Measurements from ENCODE around the gene NXNL1. TPM values are rescaled to one million over a fixed set of nuclear protein-coding genes. Genes with fewer than 3 reads are reported as not detected.

The NXNL1 gene
- total RNA-seq, 1 experiment from 2014 or later = not detected

DNA sequence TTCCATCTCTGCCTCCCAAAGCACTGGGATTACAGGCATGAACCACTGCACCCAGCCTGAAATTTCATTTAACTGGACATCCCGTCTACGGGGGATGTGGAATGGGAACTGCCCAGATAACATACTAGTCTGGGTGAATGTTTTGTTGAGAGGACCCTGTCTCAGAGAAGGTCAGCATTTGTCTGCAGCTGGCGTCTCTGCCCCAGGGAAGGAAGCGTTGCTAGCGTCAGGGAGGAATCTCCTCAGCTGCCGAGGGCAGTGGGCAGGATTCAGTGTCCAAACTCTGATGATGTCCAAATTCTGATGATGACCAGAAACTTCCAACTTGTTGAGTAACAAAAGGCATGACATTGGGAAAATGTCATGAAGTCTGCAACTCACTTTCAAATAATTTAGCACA, 3.1 kb downstream of the NXNL1 start:
- no peaks in the 10 kb centered on the region for H3K9me3 ChIP-seq (ENCODE audit: control insufficient read depth, insufficient read depth, low read depth, low read length)
- in situ Hi-C loops (cut with HindIII; ENCODE audit: low pct_unique_long_range_greater_than_20kb, low sequenced_read_pairs) = no loop called here
- H3K4me3 ChIP-seq (ENCODE audit: low read depth in 2 of 2, low read length in 2 of 2) = no peak overlapping the region
- no peaks in the 10 kb centered on the region for H3K4me1 ChIP-seq (ENCODE audit: control insufficient read depth, insufficient read depth, low read length)
- no peaks in the 10 kb centered on the region for H3K27me3 ChIP-seq (ENCODE audit: control insufficient read depth, insufficient read depth, low read length)
- intact Hi-C loops (cut with micrococcal nuclease; ENCODE audit: unreplicated experiment) = no loop called here
- no TSS peak for BruUV-seq (replicated peaks)
- ATAC-seq (no peak), DNase-seq (ENCODE audit: low read depth, low spot score) (no peak)
- no peaks in the 10 kb centered on the region for H3K36me3 ChIP-seq (ENCODE audit: control insufficient read depth, insufficient read depth, low read length)
- ChIA-PET POLR2A (no interaction called here), CTCF (interaction anchor here (0.6 kb wide), 1 partner anchor 33 kb away, joined by 7 read pairs; no protein-coding TSS in a partner anchor)
- no peak overlapping the region for H3K27ac ChIP-seq (ENCODE audit: low read length)
- TF ChIP-seq SIN3A (IDR thresholded peaks at IDR 0.05; ENCODE audit: borderline replicate concordance, insufficient read depth, low read depth, low read length) (no peak), POLR2AphosphoS5 (IDR thresholded peaks at IDR 0.05; ENCODE audit: low read depth, low read length) (no peak), TCF7L2 (IDR thresholded peaks at IDR 0.05; ENCODE audit: low read depth, low read length) (no peak)
- TF ChIP-seq, protein P1, sequence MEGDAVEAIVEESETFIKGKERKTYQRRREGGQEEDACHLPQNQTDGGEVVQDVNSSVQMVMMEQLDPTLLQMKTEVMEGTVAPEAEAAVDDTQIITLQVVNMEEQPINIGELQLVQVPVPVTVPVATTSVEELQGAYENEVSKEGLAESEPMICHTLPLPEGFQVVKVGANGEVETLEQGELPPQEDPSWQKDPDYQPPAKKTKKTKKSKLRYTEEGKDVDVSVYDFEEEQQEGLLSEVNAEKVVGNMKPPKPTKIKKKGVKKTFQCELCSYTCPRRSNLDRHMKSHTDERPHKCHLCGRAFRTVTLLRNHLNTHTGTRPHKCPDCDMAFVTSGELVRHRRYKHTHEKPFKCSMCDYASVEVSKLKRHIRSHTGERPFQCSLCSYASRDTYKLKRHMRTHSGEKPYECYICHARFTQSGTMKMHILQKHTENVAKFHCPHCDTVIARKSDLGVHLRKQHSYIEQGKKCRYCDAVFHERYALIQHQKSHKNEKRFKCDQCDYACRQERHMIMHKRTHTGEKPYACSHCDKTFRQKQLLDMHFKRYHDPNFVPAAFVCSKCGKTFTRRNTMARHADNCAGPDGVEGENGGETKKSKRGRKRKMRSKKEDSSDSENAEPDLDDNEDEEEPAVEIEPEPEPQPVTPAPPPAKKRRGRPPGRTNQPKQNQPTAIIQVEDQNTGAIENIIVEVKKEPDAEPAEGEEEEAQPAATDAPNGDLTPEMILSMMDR (IDR thresholded peaks at IDR 0.05) = no peak
- TF ChIP-seq, protein P2, sequence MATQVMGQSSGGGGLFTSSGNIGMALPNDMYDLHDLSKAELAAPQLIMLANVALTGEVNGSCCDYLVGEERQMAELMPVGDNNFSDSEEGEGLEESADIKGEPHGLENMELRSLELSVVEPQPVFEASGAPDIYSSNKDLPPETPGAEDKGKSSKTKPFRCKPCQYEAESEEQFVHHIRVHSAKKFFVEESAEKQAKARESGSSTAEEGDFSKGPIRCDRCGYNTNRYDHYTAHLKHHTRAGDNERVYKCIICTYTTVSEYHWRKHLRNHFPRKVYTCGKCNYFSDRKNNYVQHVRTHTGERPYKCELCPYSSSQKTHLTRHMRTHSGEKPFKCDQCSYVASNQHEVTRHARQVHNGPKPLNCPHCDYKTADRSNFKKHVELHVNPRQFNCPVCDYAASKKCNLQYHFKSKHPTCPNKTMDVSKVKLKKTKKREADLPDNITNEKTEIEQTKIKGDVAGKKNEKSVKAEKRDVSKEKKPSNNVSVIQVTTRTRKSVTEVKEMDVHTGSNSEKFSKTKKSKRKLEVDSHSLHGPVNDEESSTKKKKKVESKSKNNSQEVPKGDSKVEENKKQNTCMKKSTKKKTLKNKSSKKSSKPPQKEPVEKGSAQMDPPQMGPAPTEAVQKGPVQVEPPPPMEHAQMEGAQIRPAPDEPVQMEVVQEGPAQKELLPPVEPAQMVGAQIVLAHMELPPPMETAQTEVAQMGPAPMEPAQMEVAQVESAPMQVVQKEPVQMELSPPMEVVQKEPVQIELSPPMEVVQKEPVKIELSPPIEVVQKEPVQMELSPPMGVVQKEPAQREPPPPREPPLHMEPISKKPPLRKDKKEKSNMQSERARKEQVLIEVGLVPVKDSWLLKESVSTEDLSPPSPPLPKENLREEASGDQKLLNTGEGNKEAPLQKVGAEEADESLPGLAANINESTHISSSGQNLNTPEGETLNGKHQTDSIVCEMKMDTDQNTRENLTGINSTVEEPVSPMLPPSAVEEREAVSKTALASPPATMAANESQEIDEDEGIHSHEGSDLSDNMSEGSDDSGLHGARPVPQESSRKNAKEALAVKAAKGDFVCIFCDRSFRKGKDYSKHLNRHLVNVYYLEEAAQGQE (IDR thresholded peaks at IDR 0.05; ENCODE audit: insufficient read depth in 1 of 2, low read depth in 2 of 2, low read length in 1 of 2) = no peak

DNA sequence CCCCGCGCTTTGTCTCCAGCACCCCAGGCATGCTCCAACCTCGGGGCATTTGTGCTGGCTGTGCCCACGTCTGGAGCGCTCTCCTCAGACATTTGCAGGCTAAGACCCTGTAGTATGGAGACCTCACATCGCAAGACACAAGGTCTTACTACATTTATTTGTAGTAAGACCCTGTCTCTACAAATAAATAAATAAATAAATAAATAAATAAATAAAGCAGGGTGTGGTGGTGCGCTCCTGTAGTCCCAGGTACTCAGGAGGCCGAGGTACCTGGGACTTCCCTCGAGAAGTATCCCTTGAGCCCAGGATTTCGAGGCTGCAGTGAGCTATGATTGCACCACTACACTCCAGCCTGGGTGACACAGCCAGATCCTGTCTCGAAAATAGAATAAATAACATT, 4.6 kb downstream of the NXNL1 start:
- Histone ChIP-seq H3K36me3 (ENCODE audit: control insufficient read depth, insufficient read depth, low read length) (no peaks in the 10 kb centered on the region), H3K27me3 (ENCODE audit: control insufficient read depth, insufficient read depth, low read length) (no peaks in the 10 kb centered on the region), H3K4me1 (ENCODE audit: control insufficient read depth, insufficient read depth, low read length) (no peaks in the 10 kb centered on the region), H3K4me3 (ENCODE audit: low read depth in 2 of 2, low read length in 2 of 2) (no peak overlapping the region), H3K27ac (ENCODE audit: low read length) (no peak overlapping the region), H3K9me3 (ENCODE audit: control insufficient read depth, insufficient read depth, low read depth, low read length) (no peaks in the 10 kb centered on the region)
- intact Hi-C loops (cut with micrococcal nuclease; ENCODE audit: unreplicated experiment) (no loop called here), in situ Hi-C loops (cut with HindIII; ENCODE audit: low pct_unique_long_range_greater_than_20kb, low sequenced_read_pairs) (no loop called here)
- ATAC-seq (no peak), DNase-seq (ENCODE audit: low read depth, low spot score) (no peak)
- POLR2A ChIA-PET = no interaction called here
- no TSS peak for BruUV-seq (replicated peaks)
- CTCF ChIA-PET = no interaction called here
- TF ChIP-seq POLR2AphosphoS5 (IDR thresholded peaks at IDR 0.05; ENCODE audit: low read depth, low read length) = no peak
- TF ChIP-seq, protein P2 (IDR thresholded peaks at IDR 0.05; ENCODE audit: insufficient read depth in 1 of 2, low read depth in 2 of 2, low read length in 1 of 2) = no peak
- TF ChIP-seq, protein P1 (IDR thresholded peaks at IDR 0.05) = no peak

All from Panc1 (cell line).